AG09319 (cell line): ENCODE data around the gene S1PR3.

ENCODE experiments used
- DNase-seq: peaks from one replicate; pipeline ENCODE4 v3.0.0-alpha.2; 2010; ENCODE audit warnings: low read depth; ENCODE audit errors: extremely low read depth
- CTCF ChIP-seq: IDR thresholded peaks from 2 replicates; pipeline ENCODE4 v1.5.1; 2011; ENCODE audit warnings: low read depth, mild to moderate bottlenecking, inconsistent platforms, low read length, moderate library complexity

S1PR3 gene

GRCh38 chr9:89047667-89048066 is 56.4 kb downstream of the S1PR3 start:
- no peak for TF ChIP-seq CTCF
- no peak for DNase-seq

DNA sequence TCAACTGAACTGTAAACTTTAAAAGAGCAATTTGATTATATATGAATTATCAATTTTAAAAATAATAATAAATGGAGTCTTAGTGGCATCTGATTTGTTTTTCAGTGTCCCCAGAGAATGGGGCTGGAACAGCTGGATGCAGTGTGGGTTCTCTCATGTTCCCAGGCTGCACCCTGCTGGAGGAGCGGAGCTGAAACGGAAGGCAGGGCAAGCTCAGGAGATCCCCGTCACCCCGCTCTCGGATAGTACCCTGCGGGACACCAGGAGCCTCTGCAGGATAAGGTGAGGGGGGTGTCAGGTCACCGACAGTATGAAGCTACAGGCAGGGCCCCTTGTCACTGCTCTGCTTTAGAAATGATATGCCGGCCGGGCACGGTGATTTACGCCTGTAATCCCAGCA is 57.3 kb downstream of the S1PR3 start:
- TF ChIP-seq CTCF: no peak

DNA sequence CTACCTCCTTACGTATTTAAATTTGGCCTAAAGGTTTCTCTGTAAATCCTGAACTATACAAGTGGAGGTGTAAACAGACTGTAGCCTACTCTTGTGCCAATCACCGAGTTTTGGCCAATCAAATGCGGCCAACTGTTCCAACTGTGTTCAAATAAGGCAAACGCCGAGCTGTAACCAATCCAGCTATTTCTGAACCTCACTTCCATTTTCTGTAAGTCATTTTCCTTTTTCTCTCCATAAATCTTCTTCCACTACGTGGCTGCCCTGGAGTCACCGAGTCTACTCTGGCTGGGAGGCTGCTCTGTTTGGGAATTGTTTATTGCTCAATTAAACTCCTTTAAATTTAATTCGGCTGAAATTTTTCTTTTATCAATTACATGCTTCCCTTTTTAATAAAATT is 58.4 kb downstream of the S1PR3 start:
- DNase-seq: no peak
- no peak for TF ChIP-seq CTCF

More for the DNA sequence above, 57.3 kb downstream of the S1PR3 start:
- no peak for DNase-seq

DNA sequence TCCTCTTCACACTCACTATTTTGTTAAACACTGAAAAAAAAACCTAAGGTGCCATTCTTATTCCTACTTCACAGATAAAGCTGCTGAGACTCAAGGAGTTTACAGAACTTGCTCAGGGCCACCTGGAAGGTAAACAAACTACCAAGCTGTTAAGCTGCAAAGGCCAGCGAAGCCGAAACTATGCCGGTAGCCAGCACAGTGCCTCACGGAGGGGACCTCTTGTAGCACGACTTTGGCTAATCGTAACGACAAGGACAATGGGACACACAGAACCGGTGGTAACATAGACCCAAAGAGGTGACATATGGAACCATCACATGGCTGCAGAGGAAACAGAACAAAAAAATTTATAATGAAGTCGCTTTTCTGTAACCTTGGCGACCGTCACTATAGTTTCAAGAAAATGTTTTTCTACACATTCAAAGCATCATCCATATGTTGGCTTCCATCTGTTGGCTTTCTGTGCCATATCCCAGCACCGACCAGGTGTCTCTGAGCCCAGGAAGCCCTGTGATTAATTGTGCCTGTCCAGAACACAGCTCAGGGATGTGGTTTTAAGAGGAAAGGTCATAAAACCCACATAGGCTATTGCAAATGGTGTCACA is 60.3 kb downstream of the S1PR3 start:
- DNase-seq: no peak
- TF ChIP-seq CTCF: no peak

DNA sequence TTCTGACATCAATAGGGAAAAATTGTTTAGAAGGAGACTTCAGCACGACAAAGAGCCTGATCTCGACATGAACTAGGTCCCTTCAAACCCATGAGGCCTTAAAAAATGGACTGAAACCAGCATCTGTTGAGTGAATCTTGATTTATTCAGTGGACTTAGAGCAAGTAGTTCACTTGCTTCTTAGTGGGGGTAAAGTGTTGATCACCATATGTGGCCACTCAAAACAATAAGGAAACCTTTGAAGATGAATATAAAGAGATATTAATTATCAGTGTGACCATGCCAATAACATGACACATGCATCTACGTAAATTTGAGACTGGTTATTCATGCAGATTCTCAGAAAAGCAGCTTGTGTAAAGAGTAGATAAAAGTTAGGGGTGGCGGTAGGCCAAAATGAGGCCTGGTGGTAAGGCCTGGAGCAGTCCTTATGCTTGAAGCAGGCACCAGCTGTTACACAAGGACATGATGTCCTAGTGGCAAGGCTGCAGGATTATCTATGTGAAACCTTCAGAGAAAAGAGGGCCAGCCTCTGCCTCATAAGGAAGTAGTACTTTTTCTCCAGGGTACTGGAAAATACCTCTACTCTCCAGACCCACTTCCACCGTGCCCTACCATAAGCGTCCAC is 61.3 kb downstream of the S1PR3 start:
- TF ChIP-seq CTCF: no peak
- DNase-seq: no peak

- no peak for TF ChIP-seq CTCF
- DNase-seq: no peak
Measured at GRCh38 chr9:89053301-89053700, 62.0 kb downstream of the S1PR3 start.
